Effector memory CD8-positive, alpha-beta T cell (primary cell): ENCODE data around the gene PLEKHA5.

Source experiments
- ATAC-seq: fragments of 150-1000 bp; cut with Tn5 transposase; replicated peaks from 2 replicates; pipeline ENCODE4 v1.10.0; 2021; ENCODE audit warnings: mild to moderate bottlenecking, moderate library complexity
- DNase-seq, 3 experiments: peaks; one replicate each; pipeline ENCODE4 v3.0.0; 2021
- H3K27ac Mint-ChIP-seq, 2 donors: one replicate each; pipeline ENCODE4 v1.8.0; 2022; ENCODE audit warnings: mild to moderate bottlenecking in 2 of 2, mixed read lengths in 2 of 2, moderate library complexity in 2 of 2
- H3K27me3 Mint-ChIP-seq, 2 donors: one replicate each; pipeline ENCODE4 v1.8.0; 2022; ENCODE audit warnings: mixed read lengths in 2 of 2
- H3K36me3 Mint-ChIP-seq: one replicate; pipeline ENCODE4 v1.8.0; 2022; ENCODE audit warnings: mild to moderate bottlenecking, moderate library complexity, mixed read lengths; ENCODE audit not compliant: insufficient read depth
- H3K4me1 Mint-ChIP-seq, 2 donors: one replicate each; pipeline ENCODE4 v1.8.0; 2022; ENCODE audit warnings: low read depth in 2 of 2, mixed read lengths in 2 of 2
- H3K4me3 Mint-ChIP-seq, 2 donors: one replicate each; pipeline ENCODE4 v1.8.0; 2022; ENCODE audit warnings: mild to moderate bottlenecking in 2 of 2, mixed read lengths in 2 of 2, moderate library complexity in 2 of 2
- H3K9me3 Mint-ChIP-seq, 2 donors: one replicate each; pipeline ENCODE4 v1.8.0; 2022; ENCODE audit warnings: mixed read lengths in 2 of 2

Gene PLEKHA5

DNA sequence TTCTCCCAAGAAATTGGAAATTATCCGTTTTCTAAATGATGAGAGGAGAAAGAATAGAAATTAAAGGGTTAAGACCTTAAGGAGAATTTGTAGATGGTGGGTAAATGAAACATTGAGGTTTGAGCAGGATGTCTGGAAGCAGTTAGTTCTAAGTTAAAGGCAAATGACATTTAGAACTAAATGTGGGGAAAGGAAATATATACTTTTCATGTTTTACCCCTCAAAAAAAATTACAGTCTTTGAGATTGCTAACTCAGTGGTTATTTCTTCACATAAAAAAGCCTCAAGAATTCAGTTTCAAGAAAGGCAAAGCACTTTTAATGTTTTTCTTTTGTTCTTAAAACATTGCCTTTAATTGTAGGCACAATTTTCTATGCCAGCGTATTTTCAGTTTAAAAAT is 114.0 kb downstream of the PLEKHA5 start:
- H3K36me3 Mint-ChIP-seq = no peaks in the 10 kb centered on the region
- no peak overlapping the region for H3K27ac Mint-ChIP-seq
- DNase-seq (no peak), ATAC-seq (no peak)
- no peak overlapping the region for H3K4me3 Mint-ChIP-seq
- peaks cover 4% of the 10 kb centered on the region in 2 donors for H3K4me1 Mint-ChIP-seq
- H3K27me3 Mint-ChIP-seq = no peaks in the 10 kb centered on the region
- no peaks in the 10 kb centered on the region for H3K9me3 Mint-ChIP-seq

DNA sequence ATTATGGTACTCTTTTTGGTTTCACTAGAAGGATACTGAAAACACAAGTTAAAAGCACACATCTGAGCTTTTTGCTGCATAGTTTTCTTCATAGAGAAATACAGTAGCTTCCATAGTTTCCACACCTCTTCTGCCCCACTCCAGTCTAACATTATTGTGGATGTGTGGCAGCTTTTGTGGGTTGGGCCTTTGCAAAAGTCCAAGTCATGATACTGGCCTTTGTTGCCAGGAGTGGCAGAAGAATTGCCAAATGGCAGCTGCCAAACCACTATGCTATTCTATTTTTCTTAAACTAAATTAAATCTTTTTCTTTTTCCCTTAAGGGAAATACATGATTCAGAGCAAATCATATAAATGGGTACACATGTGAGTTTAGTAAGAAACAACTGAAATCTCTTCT is 114.8 kb downstream of the PLEKHA5 start:
- H3K27ac Mint-ChIP-seq = no peak overlapping the region
- H3K4me1 Mint-ChIP-seq = peaks cover 4% of the 10 kb centered on the region in 2 donors
- ATAC-seq (no peak), DNase-seq (no peak)
- no peaks in the 10 kb centered on the region for H3K36me3 Mint-ChIP-seq
- no peaks in the 10 kb centered on the region for H3K27me3 Mint-ChIP-seq
- H3K9me3 Mint-ChIP-seq = no peaks in the 10 kb centered on the region
- H3K4me3 Mint-ChIP-seq = no peak overlapping the region

DNA sequence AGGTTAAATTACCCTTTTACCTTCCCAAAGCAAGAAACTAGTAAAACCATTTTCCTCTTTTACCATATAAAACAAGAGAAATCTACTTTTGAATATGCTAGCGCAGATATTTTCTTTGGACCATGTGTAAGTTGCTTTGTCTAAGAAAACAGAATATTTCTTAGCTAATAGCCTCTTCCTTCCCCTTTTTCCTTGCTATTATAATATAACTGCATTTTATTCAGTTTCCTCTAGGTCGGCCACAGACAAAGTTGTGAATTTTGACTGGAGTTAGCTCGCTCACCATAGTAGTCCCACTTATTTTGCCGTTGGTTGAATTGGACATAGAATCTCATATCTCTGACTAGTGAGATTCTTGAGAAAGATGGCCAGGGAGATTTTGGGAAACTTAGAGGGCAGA is 115.6 kb downstream of the PLEKHA5 start:
- Mint-ChIP-seq H3K27ac (no peak overlapping the region), H3K36me3 (no peaks in the 10 kb centered on the region), H3K9me3 (no peaks in the 10 kb centered on the region), H3K27me3 (no peaks in the 10 kb centered on the region), H3K4me3 (no peak overlapping the region), H3K4me1 (peaks cover 4% of the 10 kb centered on the region in 2 donors)
- ATAC-seq (no peak), DNase-seq (no peak)

DNA sequence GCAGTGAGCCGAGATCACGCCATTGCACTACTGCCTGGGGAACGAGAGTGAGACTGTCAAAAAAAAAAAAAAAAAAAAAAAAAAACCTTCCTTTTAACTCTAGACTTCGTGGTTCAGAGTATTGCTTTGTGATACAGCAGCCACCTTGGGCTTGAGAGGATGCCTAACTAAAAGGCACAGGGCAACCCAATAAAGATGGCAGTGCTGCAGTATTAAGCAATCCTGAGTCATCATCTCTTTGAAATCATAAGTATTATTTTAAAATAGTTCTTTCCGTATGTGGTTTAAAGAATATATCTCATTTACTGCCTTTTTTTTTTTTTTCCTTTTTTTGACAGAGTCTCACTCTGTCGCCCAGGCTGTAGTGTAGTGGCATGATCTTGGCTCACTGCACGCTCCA is 116.1 kb downstream of the PLEKHA5 start:
- Mint-ChIP-seq H3K9me3 (no peaks in the 10 kb centered on the region), H3K4me1 (peaks cover 4% of the 10 kb centered on the region in 2 donors), H3K27me3 (no peaks in the 10 kb centered on the region), H3K36me3 (no peaks in the 10 kb centered on the region), H3K4me3 (no peak overlapping the region), H3K27ac (no peak overlapping the region)
- ATAC-seq = no peak
- no peak for DNase-seq

DNA sequence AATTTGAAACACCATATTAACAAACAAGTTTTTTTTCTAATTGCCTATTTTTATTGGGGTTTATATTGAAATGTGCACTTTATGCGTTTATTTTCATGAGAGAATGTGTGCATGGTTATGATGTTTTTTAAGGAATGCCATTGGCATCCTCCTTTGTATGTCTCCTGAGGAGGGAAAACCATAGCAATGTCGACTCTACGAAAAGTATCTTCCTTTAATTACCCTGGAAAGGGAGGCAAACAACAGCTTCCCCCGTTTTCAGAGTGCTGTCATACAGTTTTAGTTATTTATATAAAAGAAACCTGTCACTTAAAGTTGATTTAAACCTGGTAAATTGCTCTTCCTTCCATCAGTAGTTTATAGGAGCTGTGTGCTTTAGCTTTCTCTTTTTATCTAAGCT is 117.4 kb downstream of the PLEKHA5 start:
- no peak for DNase-seq
- no peak for ATAC-seq
- H3K9me3 Mint-ChIP-seq = no peaks in the 10 kb centered on the region
- no peaks in the 10 kb centered on the region for H3K36me3 Mint-ChIP-seq
- H3K27ac Mint-ChIP-seq = no peak overlapping the region
- H3K4me1 Mint-ChIP-seq = peaks cover 4% of the 10 kb centered on the region in 2 donors
- H3K4me3 Mint-ChIP-seq = no peak overlapping the region
- no peaks in the 10 kb centered on the region for H3K27me3 Mint-ChIP-seq

DNA sequence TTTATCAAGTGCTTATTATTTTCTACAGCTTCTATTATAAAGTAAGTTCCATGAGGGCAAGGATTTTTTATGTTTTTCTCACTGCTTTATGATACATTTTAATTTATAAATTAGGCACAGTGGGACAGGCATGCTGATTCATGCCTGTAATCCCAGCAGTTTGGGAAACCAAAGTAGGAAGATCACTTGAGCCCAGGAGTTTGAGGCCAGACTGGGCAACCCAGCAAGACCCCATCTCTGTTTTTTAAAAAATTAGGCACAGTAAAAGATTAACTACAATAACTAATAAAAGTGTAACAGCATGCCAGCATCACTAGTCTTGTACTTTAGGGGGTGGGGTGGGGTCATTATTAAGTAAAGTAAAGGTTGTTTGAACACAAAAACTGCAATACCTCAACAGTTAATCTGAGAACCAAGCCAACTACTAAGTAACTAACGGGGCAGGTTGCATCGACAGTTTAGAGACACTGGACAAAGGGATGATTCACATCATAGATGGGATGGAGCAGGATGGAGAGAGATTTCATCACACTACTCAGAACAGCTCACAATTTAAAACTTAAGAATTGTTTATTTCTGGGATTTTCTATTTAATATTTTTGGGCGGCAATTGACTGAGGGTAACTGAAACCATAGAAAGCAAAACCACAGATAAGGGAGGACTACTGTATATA is 119.5 kb downstream of the PLEKHA5 start:
- no peak for ATAC-seq
- no peaks in the 10 kb centered on the region for H3K9me3 Mint-ChIP-seq
- DNase-seq = no peak
- no peaks in the 10 kb centered on the region for H3K4me1 Mint-ChIP-seq
- H3K27me3 Mint-ChIP-seq = no peaks in the 10 kb centered on the region
- no peaks in the 10 kb centered on the region for H3K36me3 Mint-ChIP-seq
- H3K4me3 Mint-ChIP-seq = no peak overlapping the region
- H3K27ac Mint-ChIP-seq = no peak overlapping the region

DNA sequence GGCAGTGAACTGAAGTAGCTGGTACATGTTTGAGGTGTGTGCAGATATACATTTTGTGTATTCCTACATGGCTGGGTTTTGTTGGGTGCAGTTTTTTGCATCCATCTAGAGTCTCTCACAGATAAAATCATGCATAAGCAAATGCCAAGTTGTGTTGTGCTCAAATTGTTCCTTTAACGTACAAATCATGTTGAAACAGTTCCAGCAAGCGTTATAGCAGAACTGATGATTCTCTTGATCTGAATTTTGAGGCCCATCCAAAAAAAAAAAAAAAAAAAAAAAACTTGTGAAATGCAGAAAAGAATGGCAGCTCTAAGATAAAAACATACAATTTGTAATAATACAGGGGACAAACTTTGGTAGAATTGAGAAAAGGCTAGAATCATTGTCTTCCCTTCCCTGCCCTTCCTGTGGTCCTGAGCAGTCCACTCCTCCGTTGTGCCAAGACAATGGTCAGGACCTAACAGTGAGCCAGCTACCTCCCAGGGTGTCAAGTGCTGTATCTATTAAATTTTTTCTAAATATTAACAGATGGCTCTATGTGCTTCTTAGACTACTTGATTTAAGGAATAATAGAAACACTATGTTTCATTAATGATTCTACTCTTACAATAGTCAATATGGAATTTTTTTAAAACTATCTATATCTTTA is 122.1 kb downstream of the PLEKHA5 start:
- no peak overlapping the region for H3K27ac Mint-ChIP-seq
- DNase-seq (no peak), ATAC-seq (no peak)
- H3K4me1 Mint-ChIP-seq = no peaks in the 10 kb centered on the region
- no peaks in the 10 kb centered on the region for H3K36me3 Mint-ChIP-seq
- no peak overlapping the region for H3K4me3 Mint-ChIP-seq
- H3K27me3 Mint-ChIP-seq = no peaks in the 10 kb centered on the region
- H3K9me3 Mint-ChIP-seq = no peaks in the 10 kb centered on the region

DNA sequence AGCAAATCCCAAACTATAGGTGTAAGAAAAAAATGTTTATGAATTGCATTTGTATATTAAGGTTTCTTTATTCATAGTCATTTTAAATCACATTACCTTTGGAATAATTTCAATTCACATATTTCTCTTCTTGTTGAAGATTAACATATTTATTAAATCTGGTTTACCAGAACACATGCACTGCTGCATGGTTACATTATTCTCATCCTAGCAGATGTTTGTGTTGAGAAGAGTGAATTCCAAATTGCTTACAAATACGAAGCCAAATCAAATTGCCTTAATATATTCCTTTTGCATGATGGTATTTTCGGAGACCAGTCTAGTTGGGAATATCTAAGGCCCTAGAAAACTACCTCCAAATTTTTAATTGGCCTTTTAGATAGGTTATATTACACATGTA is 130.6 kb downstream of the PLEKHA5 start:
- H3K27me3 Mint-ChIP-seq = no peaks in the 10 kb centered on the region
- no peaks in the 10 kb centered on the region for H3K9me3 Mint-ChIP-seq
- no peak overlapping the region for H3K4me3 Mint-ChIP-seq
- no peaks in the 10 kb centered on the region for H3K4me1 Mint-ChIP-seq
- ATAC-seq (no peak), DNase-seq (no peak)
- H3K36me3 Mint-ChIP-seq = no peaks in the 10 kb centered on the region
- no peak overlapping the region for H3K27ac Mint-ChIP-seq

DNA sequence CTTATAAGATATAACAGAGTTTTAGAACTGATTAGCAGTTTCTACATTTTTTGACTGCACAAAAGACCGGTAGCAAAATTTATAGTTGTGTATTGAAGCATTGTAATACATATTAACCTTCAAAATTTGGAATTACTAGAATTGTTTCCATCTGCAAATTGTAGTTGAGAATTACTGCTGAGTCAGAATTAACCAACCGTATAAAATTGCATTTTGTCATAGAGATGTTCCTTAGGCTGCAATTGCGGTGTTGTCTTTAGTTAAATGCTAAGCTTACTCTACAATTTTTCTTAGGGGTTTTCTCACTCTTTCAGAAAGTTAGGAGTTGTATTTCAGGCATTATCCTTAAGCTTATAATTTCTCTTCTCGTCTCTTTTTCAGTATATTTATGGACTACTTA is 132.2 kb downstream of the PLEKHA5 start:
- no peak for DNase-seq
- Mint-ChIP-seq H3K36me3 (no peaks in the 10 kb centered on the region), H3K4me3 (no peak overlapping the region), H3K4me1 (no peaks in the 10 kb centered on the region), H3K9me3 (no peaks in the 10 kb centered on the region), H3K27ac (no peak overlapping the region), H3K27me3 (no peaks in the 10 kb centered on the region)
- no peak for ATAC-seq

DNA sequence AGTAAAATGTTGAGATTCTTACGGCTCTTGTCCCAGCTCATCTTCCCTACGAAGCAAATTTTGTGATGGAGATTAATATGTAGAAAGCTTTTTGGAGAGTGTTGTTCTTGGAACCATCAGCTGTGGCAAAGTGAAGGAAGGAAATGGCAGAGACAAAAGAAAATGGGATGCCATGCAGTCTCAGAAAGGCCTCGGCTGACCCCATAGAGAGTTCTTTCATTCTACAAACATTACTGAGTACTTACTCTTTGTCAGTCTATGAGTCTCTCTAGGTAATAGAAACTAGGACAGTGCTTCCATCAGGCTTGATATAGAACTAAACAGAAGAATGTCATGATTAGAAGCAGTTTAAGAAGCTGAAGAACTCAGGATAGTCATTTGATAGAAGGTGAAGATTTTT is 134.1 kb downstream of the PLEKHA5 start:
- DNase-seq = no peak
- H3K36me3 Mint-ChIP-seq = no peaks in the 10 kb centered on the region
- no peaks in the 10 kb centered on the region for H3K27me3 Mint-ChIP-seq
- no peak overlapping the region for H3K27ac Mint-ChIP-seq
- no peaks in the 10 kb centered on the region for H3K9me3 Mint-ChIP-seq
- ATAC-seq = no peak
- no peaks in the 10 kb centered on the region for H3K4me1 Mint-ChIP-seq
- H3K4me3 Mint-ChIP-seq = no peak overlapping the region

DNA sequence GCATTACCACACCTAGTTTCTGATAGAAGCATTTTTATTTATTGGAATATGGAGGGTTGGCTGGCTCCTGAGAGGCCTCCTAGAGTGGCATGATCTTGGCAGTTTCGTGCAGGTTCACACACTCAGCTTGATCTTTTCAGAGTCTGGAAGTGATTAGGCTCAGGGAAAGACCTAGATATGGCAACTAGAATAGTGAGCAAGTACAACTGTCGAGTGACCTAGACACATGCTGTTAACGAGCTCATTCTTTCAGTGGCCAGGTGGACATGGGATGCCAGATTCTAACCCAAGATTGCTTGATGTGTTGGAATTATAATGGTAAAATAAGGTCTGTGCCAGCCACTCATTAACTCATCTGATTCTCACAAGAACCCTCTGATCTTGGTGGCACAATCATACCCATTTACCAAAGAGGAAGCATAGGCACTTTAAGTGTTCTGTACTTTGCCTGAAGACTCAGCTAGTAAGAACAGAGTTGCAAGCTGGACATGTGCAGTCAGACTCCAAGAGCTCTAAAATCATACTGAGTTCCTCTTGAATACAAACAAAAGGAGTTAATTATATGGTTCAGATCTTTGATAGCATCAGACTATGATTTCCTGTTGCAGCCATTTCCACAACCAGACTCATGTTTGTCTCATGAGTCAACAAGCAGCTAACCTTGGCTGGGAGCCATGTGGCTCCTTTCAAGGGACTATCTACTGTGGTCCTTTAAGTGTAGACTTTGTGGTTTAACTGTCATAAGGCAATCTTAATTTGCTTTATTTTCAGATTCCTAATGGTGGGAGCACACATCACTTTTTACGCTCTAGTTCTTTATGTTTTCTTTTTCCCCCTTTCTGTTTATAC is 144.2 kb downstream of the PLEKHA5 start:
- Mint-ChIP-seq H3K4me1 (peaks cover 16 to 17% of the 10 kb centered on the region in 2 donors), H3K4me3 (peak overlapping the region; percentile 29 to 30), H3K27me3 (no peaks in the 10 kb centered on the region), H3K9me3 (no peaks in the 10 kb centered on the region), H3K36me3 (no peaks in the 10 kb centered on the region), H3K27ac (peak overlapping the region; percentile 5 to 47)
- ATAC-seq (peak; percentile 100), DNase-seq (peak; percentile 64 to 71 (median 69))

DNA sequence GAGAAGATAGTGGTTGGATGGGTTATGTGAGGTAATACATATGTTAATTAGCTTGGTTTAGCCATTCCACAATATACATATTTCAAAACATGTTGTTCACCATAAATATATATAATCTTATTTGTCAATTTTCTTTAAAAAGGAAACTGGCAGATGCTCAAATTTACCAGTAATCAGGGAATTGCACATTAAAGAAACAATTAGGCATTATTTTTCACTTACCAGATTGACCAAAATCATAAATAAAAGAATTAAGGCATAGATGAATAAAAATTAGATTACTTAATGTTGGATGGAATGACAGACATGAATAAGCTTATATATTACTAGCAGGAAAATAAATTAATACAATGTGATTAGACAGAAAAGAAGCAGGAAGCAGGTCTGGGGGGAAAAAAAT is 147.2 kb downstream of the PLEKHA5 start:
- Mint-ChIP-seq H3K4me3 (no peak overlapping the region), H3K27ac (no peak overlapping the region), H3K9me3 (no peaks in the 10 kb centered on the region), H3K4me1 (peaks cover 16 to 17% of the 10 kb centered on the region in 2 donors), H3K27me3 (no peaks in the 10 kb centered on the region), H3K36me3 (no peaks in the 10 kb centered on the region)
- no peak for DNase-seq
- ATAC-seq = no peak

DNA sequence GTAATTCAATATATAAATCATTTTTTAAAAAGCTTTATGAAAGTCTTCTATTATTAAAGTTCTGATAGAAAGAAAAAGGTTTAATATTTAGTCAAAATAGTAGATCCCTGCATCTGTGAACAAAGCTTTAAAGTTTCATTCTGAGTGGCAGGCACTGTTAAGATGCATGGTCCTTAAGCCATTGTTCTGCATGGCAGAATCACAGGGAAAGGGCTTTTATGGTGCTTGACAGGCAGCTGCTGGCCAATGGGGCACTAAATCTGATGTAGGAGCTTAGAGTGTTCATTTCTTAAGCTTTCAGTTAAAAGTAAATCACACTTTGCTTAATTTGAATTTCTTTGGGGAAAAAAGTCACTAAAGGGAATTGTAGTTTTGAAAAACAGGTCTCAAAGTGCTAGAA is 148.2 kb downstream of the PLEKHA5 start:
- H3K27me3 Mint-ChIP-seq = no peaks in the 10 kb centered on the region
- no peak overlapping the region for H3K27ac Mint-ChIP-seq

DNA sequence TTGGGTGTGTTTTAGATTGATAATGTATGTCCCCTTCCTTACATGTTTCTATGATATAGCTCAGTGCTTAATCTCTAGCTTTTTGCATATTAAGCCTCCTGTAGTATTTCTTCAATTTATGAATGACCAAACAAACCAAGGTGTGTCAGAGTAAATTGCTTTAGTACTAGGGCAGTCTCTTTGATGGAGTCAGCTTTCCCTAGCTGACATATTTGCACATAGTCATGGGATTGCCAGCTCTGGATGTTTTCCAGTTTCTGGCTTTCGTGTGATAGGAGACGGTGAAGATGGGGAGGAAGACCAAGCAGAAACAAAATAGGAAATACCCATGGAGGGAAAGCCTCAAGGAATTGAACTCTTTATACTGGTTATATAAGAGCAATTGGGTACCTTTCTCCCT is 148.9 kb downstream of the PLEKHA5 start:
- Mint-ChIP-seq H3K9me3 (no peaks in the 10 kb centered on the region), H3K36me3 (peaks cover 2% of the 10 kb centered on the region), H3K27ac (no peak overlapping the region), H3K27me3 (no peaks in the 10 kb centered on the region), H3K4me1 (peaks cover 15% of the 10 kb centered on the region in 2 donors), H3K4me3 (no peak overlapping the region)
- ATAC-seq = no peak
- no peak for DNase-seq

More for the DNA sequence above, 148.2 kb downstream of the PLEKHA5 start:
- no peaks in the 10 kb centered on the region for H3K36me3 Mint-ChIP-seq
- H3K4me3 Mint-ChIP-seq = no peak overlapping the region
- DNase-seq = no peak
- H3K9me3 Mint-ChIP-seq = no peaks in the 10 kb centered on the region
- no peak for ATAC-seq
- peaks cover 16 to 17% of the 10 kb centered on the region in 2 donors for H3K4me1 Mint-ChIP-seq
